Stimulated activated CD4-positive, alpha-beta T cell treated with anti-CD3 and anti-CD28 coated beads, TNF-alpha, amount 100 ng/mL, for 1 hour (primary cell): Measurements from ENCODE around the gene APP.

Experiments used
- DNase-seq, 3 donors: peaks; one replicate each; pipeline ENCODE4 v3.0.0-alpha.2; 2020; ENCODE audit warnings: low read depth in 3 of 3, low spot score in 1 of 3

The APP gene

GRCh38 chr21:25985990-25986389, 184.6 kb downstream of the APP start:
- DNase-seq = no peak

- DNase-seq = no peak
These were observed 186.0 kb downstream of the APP start for GRCh38 chr21:25984538-25984937.

GRCh38 chr21:25983745-25984144, 186.8 kb downstream of the APP start:
- DNase-seq = no peak

GRCh38 chr21:25980710-25981109, 189.9 kb downstream of the APP start:
- DNase-seq = no peak

- DNase-seq = no peak
These were observed 190.5 kb downstream of the APP start for GRCh38 chr21:25979845-25980616.

GRCh38 chr21:25977068-25977611, 193.4 kb downstream of the APP start:
- DNase-seq = no peak

GRCh38 chr21:25974964-25975363, 195.6 kb downstream of the APP start:
- no peak for DNase-seq

GRCh38 chr21:25970254-25970930, 200.2 kb downstream of the APP start:
- DNase-seq = no peak

- no peak for DNase-seq
These were observed 202.6 kb downstream of the APP start for GRCh38 chr21:25967901-25968438.

- no peak for DNase-seq
These were observed 203.2 kb downstream of the APP start for GRCh38 chr21:25967181-25967900.

GRCh38 chr21:25965951-25966707, 204.4 kb downstream of the APP start:
- DNase-seq = no peak

GRCh38 chr21:25964926-25965325, 205.6 kb downstream of the APP start:
- DNase-seq = no peak

- DNase-seq = no peak
These were observed 206.6 kb downstream of the APP start for GRCh38 chr21:25964015-25964414.

- DNase-seq = no peak
These were observed 207.4 kb downstream of the APP start for GRCh38 chr21:25963181-25963580.

- no peak for DNase-seq
These were observed 209.5 kb downstream of the APP start for GRCh38 chr21:25961042-25961441.

GRCh38 chr21:25960402-25960801, 210.2 kb downstream of the APP start:
- no peak for DNase-seq

- DNase-seq = no peak
These were observed 210.8 kb downstream of the APP start for GRCh38 chr21:25959799-25960198.

- DNase-seq = no peak
These were observed 213.4 kb downstream of the APP start for GRCh38 chr21:25956993-25957714.

- no peak for DNase-seq
These were observed 214.9 kb downstream of the APP start for GRCh38 chr21:25955646-25956045.

GRCh38 chr21:25953659-25954058, 216.9 kb downstream of the APP start:
- DNase-seq = no peak
